Suprapubic skin (tissue), 4 donors: ENCODE results near the gene WDR27.

Experiments used
- EP300 ChIP-seq: sonication (generic); formaldehyde crosslinking; IDR thresholded peaks from one replicate; pipeline ENCODE4 v1.6.1; 2017; ENCODE audit warnings: antibody characterized with exemption
- POLR2A ChIP-seq, 2 donors: fragments of 450-650 bp; IDR thresholded peaks; one replicate each; pipeline ENCODE4 v1.6.1; 2017; ENCODE audit warnings: antibody characterized with exemption in 2 of 2, mild to moderate bottlenecking in 2 of 2, moderate library complexity in 2 of 2
- POLR2AphosphoS5 ChIP-seq, 3 donors: sonication (generic); formaldehyde crosslinking; IDR thresholded peaks; one replicate each; pipeline ENCODE4 v1.6.1; 2017; ENCODE audit warnings: antibody characterized with exemption in 3 of 3
- TF ChIP-seq, protein P1 (sequence below), 2 donors: fragments of 200-600 bp in 1 of 2; fragments of 450-650 bp in 1 of 2; sonication (generic) in 1 of 2; IDR thresholded peaks; one replicate each; pipeline ENCODE4 v1.5.1; 2016 to 2019; ENCODE audit warnings: antibody characterized with exemption in 2 of 2, mild to moderate bottlenecking in 1 of 2, moderate library complexity in 1 of 2

DNA sequence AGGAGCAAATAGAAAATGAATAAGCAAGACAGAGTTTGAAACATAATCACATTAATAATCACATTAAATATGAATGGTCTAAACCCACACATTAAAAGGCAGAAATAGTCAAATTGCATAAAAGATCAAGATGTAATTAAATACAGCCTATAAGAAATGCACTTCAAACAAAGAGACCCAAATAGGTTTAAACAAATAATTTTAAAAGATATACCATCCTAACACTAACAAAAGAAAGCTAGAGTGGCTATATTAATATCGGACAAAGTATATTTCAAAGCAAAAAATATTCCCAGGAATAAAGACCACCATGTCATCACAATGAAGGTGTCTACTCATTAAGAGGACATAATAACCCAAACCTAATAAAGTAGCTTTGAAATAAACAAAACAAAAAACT is 140.2 kb downstream of the WDR27 start:
- TF ChIP-seq, protein P1, sequence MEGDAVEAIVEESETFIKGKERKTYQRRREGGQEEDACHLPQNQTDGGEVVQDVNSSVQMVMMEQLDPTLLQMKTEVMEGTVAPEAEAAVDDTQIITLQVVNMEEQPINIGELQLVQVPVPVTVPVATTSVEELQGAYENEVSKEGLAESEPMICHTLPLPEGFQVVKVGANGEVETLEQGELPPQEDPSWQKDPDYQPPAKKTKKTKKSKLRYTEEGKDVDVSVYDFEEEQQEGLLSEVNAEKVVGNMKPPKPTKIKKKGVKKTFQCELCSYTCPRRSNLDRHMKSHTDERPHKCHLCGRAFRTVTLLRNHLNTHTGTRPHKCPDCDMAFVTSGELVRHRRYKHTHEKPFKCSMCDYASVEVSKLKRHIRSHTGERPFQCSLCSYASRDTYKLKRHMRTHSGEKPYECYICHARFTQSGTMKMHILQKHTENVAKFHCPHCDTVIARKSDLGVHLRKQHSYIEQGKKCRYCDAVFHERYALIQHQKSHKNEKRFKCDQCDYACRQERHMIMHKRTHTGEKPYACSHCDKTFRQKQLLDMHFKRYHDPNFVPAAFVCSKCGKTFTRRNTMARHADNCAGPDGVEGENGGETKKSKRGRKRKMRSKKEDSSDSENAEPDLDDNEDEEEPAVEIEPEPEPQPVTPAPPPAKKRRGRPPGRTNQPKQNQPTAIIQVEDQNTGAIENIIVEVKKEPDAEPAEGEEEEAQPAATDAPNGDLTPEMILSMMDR (IDR thresholded peaks at IDR 0.05): no peak
- TF ChIP-seq EP300 (no peak), POLR2AphosphoS5 (IDR thresholded peaks at IDR 0.05) (no peak), POLR2A (IDR thresholded peaks at IDR 0.05) (no peak)
